H1 (cell line): ENCODE data around the gene CYB561A3. TPM values are rescaled to one million over a fixed set of nuclear protein-coding genes. Genes with fewer than 3 reads are reported as not detected.

ENCODE experiments used
- CTCF ChIA-PET: fragments of 300-600 bp; sonication (Branson Sonifier 250); formaldehyde crosslinking; loops from one replicate; lab custom pipeline; 2021; ENCODE audit not compliant: partially characterized antibody; lab: Charles Lee
- POLR2A ChIA-PET: fragments of 300-600 bp; sonication (Branson Sonifier 250); formaldehyde crosslinking; loops from one replicate; lab custom pipeline; 2021; ENCODE audit warnings: inconsistent platforms; ENCODE audit not compliant: partially characterized antibody; lab: Charles Lee
- DNase-seq, 2 experiments: peaks; one replicate each; pipeline versions ENCODE4 v3.0.0 to v3.0.0-alpha.2; 2010 to 2022; ENCODE audit warnings: low spot score in 2 of 2, low read depth in 1 of 2, mixed read lengths in 1 of 2
- FAIRE-seq: peaks from 2 replicates; lab custom pipeline; 2011; peaks lifted over from hg19 to GRCh38; lab: Jason Lieb, UNC
- H2AFZ ChIP-seq: 2 replicates; pipeline ENCODE4 v1.8.1; 2012; ENCODE audit warnings: low read length, inconsistent platforms
- H2AK5ac ChIP-seq: 2 replicates; pipeline ENCODE4 v1.6.1; 2013; ENCODE audit warnings: low read depth, low read length
- H2BK120ac ChIP-seq: replicated peaks from 2 replicates; pipeline ENCODE3; 2013; ENCODE audit warnings: low read depth, low read length, inconsistent platforms
- H2BK12ac ChIP-seq: 2 replicates; pipeline ENCODE4 v1.6.1; 2013; ENCODE audit warnings: low read depth, low read length
- H2BK15ac ChIP-seq: 2 replicates; pipeline ENCODE4 v1.6.1; 2013; ENCODE audit warnings: low read length
- H2BK20ac ChIP-seq: 2 replicates; pipeline ENCODE4 v1.6.1; 2013; ENCODE audit warnings: low read length
- H2BK5ac ChIP-seq: 2 replicates; pipeline ENCODE4 v1.6.1; 2013; ENCODE audit warnings: low read depth, low read length
- H3K14ac ChIP-seq: 2 replicates; pipeline ENCODE4 v1.6.1; 2013; ENCODE audit warnings: inconsistent platforms; ENCODE audit not compliant: insufficient read length
- H3K18ac ChIP-seq: 2 replicates; pipeline ENCODE4 v1.6.1; 2013; ENCODE audit warnings: low read length; ENCODE audit errors: extremely low read depth
- H3K23ac ChIP-seq: 2 replicates; pipeline ENCODE4 v1.6.1; 2013; ENCODE audit warnings: inconsistent platforms; ENCODE audit not compliant: insufficient read length
- H3K23me2 ChIP-seq: 2 replicates; pipeline ENCODE4 v1.6.1; 2013; ENCODE audit warnings: low read depth, low read length
- H3K27ac ChIP-seq: 2 replicates; pipeline ENCODE4 v1.6.1; 2011; ENCODE audit warnings: low read depth, low read length, inconsistent platforms
- H3K27me3 ChIP-seq, 4 experiments: replicated peaks in 1 of 4; 1 replicate in 1 of 4; 2 replicates in 3 of 4; pipeline versions ENCODE4 v1.6.1 to v1.8.1; 2011 to 2013; ENCODE audit warnings: low read length in 3 of 4, mild to moderate bottlenecking in 3 of 4, inconsistent platforms in 2 of 4, mixed read lengths in 2 of 4, moderate library complexity in 1 of 4; ENCODE audit not compliant: control insufficient read depth in 3 of 4, insufficient read depth in 3 of 4; ENCODE audit errors: extremely low read depth in 1 of 4
- H3K36me3 ChIP-seq, 4 experiments: 2 replicates each; pipeline versions ENCODE4 v1.6.1 to v1.8.1; 2011 to 2013; ENCODE audit warnings: mild to moderate bottlenecking in 4 of 4, low read length in 3 of 4, moderate library complexity in 2 of 4, control low read depth in 1 of 4, inconsistent platforms in 1 of 4; ENCODE audit not compliant: insufficient read depth in 4 of 4, control insufficient read depth in 2 of 4
- H3K4ac ChIP-seq: replicated peaks from 2 replicates; pipeline ENCODE3; 2013; ENCODE audit warnings: low read length, low read depth, mixed read lengths, inconsistent platforms; ENCODE audit not compliant: insufficient read length
- H3K4me1 ChIP-seq, 4 experiments: replicated peaks in 1 of 4; 1 replicate in 1 of 4; 2 replicates in 3 of 4; pipeline versions ENCODE4 v1.6.1 to v1.8.1; 2011 to 2013; ENCODE audit warnings: low read length in 3 of 4, inconsistent platforms in 2 of 4, mixed read lengths in 1 of 4; ENCODE audit not compliant: insufficient read depth in 4 of 4, control insufficient read depth in 3 of 4
- H3K4me2 ChIP-seq, 2 experiments: 2 replicates each; pipeline versions ENCODE4 v1.6.1 to v1.8.1; 2011 to 2013; ENCODE audit warnings: low read depth in 2 of 2, low read length in 2 of 2, control low read depth in 1 of 2, inconsistent platforms in 1 of 2, mild to moderate bottlenecking in 1 of 2; ENCODE audit not compliant: insufficient read depth in 1 of 2
- H3K4me3 ChIP-seq, 4 experiments: fragments of 200-600, 300-600 bp in 1 of 4; sonication (generic), shearing (Covaris generic), sonication (Bioruptor Twin) in 1 of 4; 2 replicates each; pipeline versions ENCODE4 v1.5.1 to v1.8.1; 2011 to 2016; ENCODE audit warnings: low read length in 4 of 4, low read depth in 3 of 4, control low read depth in 2 of 4, inconsistent platforms in 2 of 4, mild to moderate bottlenecking in 2 of 4, mixed read lengths in 1 of 4, moderate library complexity in 1 of 4; ENCODE audit not compliant: insufficient read depth in 2 of 4; ENCODE audit errors: extremely low read depth in 1 of 4
- H3K56ac ChIP-seq: replicated peaks from 2 replicates; pipeline ENCODE3; 2013; ENCODE audit warnings: low read depth, mild to moderate bottlenecking, mixed read lengths, low read length, inconsistent platforms; ENCODE audit not compliant: insufficient read length
- H3K79me1 ChIP-seq: 2 replicates; pipeline ENCODE4 v1.6.1; 2013; ENCODE audit warnings: low read depth, low read length, control low read depth
- H3K79me2 ChIP-seq, 2 experiments: 2 replicates each; pipeline versions ENCODE4 v1.6.1 to v1.8.1; 2012 to 2013; ENCODE audit warnings: low read length in 2 of 2, mild to moderate bottlenecking in 2 of 2, inconsistent platforms in 1 of 2; ENCODE audit not compliant: insufficient read depth in 2 of 2, control insufficient read depth in 1 of 2
- H3K9ac ChIP-seq, 4 experiments: replicated peaks in 1 of 4; 1 replicate in 1 of 4; 2 replicates in 3 of 4; pipeline versions ENCODE4 v1.6.1 to v1.8.1; 2011 to 2013; ENCODE audit warnings: low read depth in 3 of 4, low read length in 3 of 4, control low read depth in 2 of 4, mild to moderate bottlenecking in 2 of 4, moderate library complexity in 2 of 4, inconsistent platforms in 1 of 4; ENCODE audit errors: extremely low read depth in 1 of 4
- H3K9me3 ChIP-seq, 2 experiments: 2 replicates each; pipeline versions ENCODE4 v1.6.1 to v1.8.1; 2012 to 2013; ENCODE audit warnings: mild to moderate bottlenecking in 2 of 2, moderate library complexity in 2 of 2, control low read depth in 1 of 2, inconsistent platforms in 1 of 2, low read depth in 1 of 2, low read length in 1 of 2, mixed read lengths in 1 of 2; ENCODE audit not compliant: insufficient read depth in 2 of 2
- H4K20me1 ChIP-seq, 2 experiments: replicated peaks in 1 of 2; 2 replicates each; pipeline versions ENCODE3 to v1.8.1; 2011 to 2013; ENCODE audit warnings: inconsistent platforms in 2 of 2, low read length in 2 of 2, mild to moderate bottlenecking in 1 of 2; ENCODE audit not compliant: insufficient read depth in 2 of 2, control insufficient read depth in 1 of 2
- H4K5ac ChIP-seq: 2 replicates; pipeline ENCODE4 v1.6.1; 2013; ENCODE audit warnings: low read length, low read depth, mixed read lengths, inconsistent platforms; ENCODE audit not compliant: insufficient read length
- H4K8ac ChIP-seq: 2 replicates; pipeline ENCODE4 v1.8.0; 2013; ENCODE audit warnings: mild to moderate bottlenecking, moderate library complexity, low read length, inconsistent platforms; ENCODE audit not compliant: insufficient read depth; ENCODE audit errors: extremely low read depth
- H4K91ac ChIP-seq: replicated peaks from 2 replicates; pipeline ENCODE3; 2013; ENCODE audit warnings: low read length, mixed read lengths, inconsistent platforms; ENCODE audit not compliant: insufficient read length
- CBX8 ChIP-seq: fragments of 300-800, 300-1000 bp; sonication (generic); IDR thresholded peaks from 2 replicates; pipeline ENCODE4 v1.7.1; 2016; ENCODE audit warnings: low read depth, low read length, borderline replicate concordance
- GTF2F1 ChIP-seq: IDR thresholded peaks from 2 replicates; pipeline ENCODE4 v1.6.1; 2012; ENCODE audit warnings: low read depth, low read length, improper control_type of control experiment, borderline replicate concordance
- HDAC6 ChIP-seq: IDR thresholded peaks from one replicate; pipeline ENCODE4 v1.7.1; 2012; ENCODE audit warnings: low read depth, mild to moderate bottlenecking, inconsistent platforms, low read length, moderate library complexity
- MAFK ChIP-seq: IDR thresholded peaks from 2 replicates; pipeline ENCODE4 v1.6.1; 2012; ENCODE audit warnings: low read depth, mild to moderate bottlenecking, improper control_type of control experiment, low read length
- POLR2AphosphoS5 ChIP-seq: IDR thresholded peaks from 2 replicates; pipeline ENCODE4 v1.6.1; 2011; ENCODE audit warnings: low read depth, low read length
- SIX5 ChIP-seq: IDR thresholded peaks from 2 replicates; pipeline ENCODE4 v1.6.1; 2011; ENCODE audit warnings: mild to moderate bottlenecking, low read depth, low read length
- TCF12 ChIP-seq: IDR thresholded peaks from 2 replicates; pipeline ENCODE4 v1.6.1; 2011; ENCODE audit warnings: low read depth, mild to moderate bottlenecking, low read length
- YY1 ChIP-seq: IDR thresholded peaks from 2 replicates; pipeline ENCODE4 v1.6.1; 2011; ENCODE audit warnings: low read depth, mild to moderate bottlenecking, low read length
- WGBS, 2 experiments: shearing (Covaris generic) in 1 of 2; methylation state at CpG; one replicate each; pipeline versions ENCODE4 v1.1.6 to v1.1.7; 2013 to 2015; ENCODE audit warnings: low lambda C conversion rate in 2 of 2, mixed read lengths in 2 of 2, inconsistent platforms in 1 of 2, low coverage in 1 of 2, missing lambda C conversion rate in 1 of 2; ENCODE audit not compliant: insufficient replicate concordance in 2 of 2, insufficient coverage in 1 of 2, insufficient read length in 1 of 2; ENCODE audit errors: extremely low coverage in 1 of 2, missing lambda C conversion rate in 1 of 2; 5-methylcytosine and 5-hydroxymethylcytosine counted together
- polyA plus RNA-seq, 7 experiments: library from polyadenylated mRNA; depleted of rRNA in 3 of 7; stranded (reverse) in 5 of 7; unstranded in 2 of 7; fragments of >200 nt in 5 of 7; fragments of 200-250 nt in 2 of 7; gene quantifications; 1 replicate in 5 of 7; 2 replicates in 1 of 7; 4 replicates in 1 of 7; pipeline versions ENCODE4 v1.2.1 to v1.2.3, GENCODE V29; 2011 to 2013; ENCODE audit warnings: missing spikeins in 2 of 7, mixed read lengths in 2 of 7
- total RNA-seq: library from RNA; stranded (reverse); fragmentation: NEBNext Ultra II Directional; extraction: Animal tissue kit (Norgen Biotek cat#: 25700); gene quantifications from 2 replicates; pipeline ENCODE4 v1.2.1, GENCODE V29; 2021
- TF ChIP-seq, protein P1 (sequence below): IDR thresholded peaks from 2 replicates; pipeline ENCODE4 v1.6.1; 2011; ENCODE audit warnings: low read length, improper control_type of control experiment

Gene CYB561A3
- total and polyA plus RNA-seq, 2 of the 8 experiments (the other 6 are each of a cell fraction or from before 2014, with no cell fraction given): 29.6 to 41.2 TPM

GRCh38 chr11:61406067-61406466 is 44.4 kb upstream of the CYB561A3 start:
- H3K79me1 ChIP-seq: no peaks in the 10 kb centered on the region; the same call in 1 of the 2 replicates
- H3K79me2 ChIP-seq: no peaks in the 10 kb centered on the region
- no peaks in the 10 kb centered on the region for H3K23me2 ChIP-seq
- no peak for TF ChIP-seq POLR2AphosphoS5
- no peak for TF ChIP-seq YY1
- TF ChIP-seq TCF12: no peak
- no peak for TF ChIP-seq HDAC6
- TF ChIP-seq SIX5: no peak
- no peak for TF ChIP-seq MAFK
- no peak for TF ChIP-seq CBX8
- TF ChIP-seq GTF2F1: no peak
- TF ChIP-seq, protein P1, sequence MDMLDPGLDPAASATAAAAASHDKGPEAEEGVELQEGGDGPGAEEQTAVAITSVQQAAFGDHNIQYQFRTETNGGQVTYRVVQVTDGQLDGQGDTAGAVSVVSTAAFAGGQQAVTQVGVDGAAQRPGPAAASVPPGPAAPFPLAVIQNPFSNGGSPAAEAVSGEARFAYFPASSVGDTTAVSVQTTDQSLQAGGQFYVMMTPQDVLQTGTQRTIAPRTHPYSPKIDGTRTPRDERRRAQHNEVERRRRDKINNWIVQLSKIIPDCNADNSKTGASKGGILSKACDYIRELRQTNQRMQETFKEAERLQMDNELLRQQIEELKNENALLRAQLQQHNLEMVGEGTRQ: no peak
- H3K18ac ChIP-seq: no peak overlapping the region
- H3K4me3 ChIP-seq: no peak overlapping the region
- no peaks in the 10 kb centered on the region for H3K27me3 ChIP-seq
- H2BK15ac ChIP-seq: no peak overlapping the region
- no peak overlapping the region for H2BK20ac ChIP-seq
- no peak overlapping the region for H2AFZ ChIP-seq
- no peaks in the 10 kb centered on the region for H3K4me1 ChIP-seq
- H2AK5ac ChIP-seq: no peak overlapping the region
- H3K9me3 ChIP-seq: no peaks in the 10 kb centered on the region
- no peak overlapping the region for H4K8ac ChIP-seq
- H3K56ac ChIP-seq: no peak overlapping the region
- H2BK12ac ChIP-seq: no peak overlapping the region
- H4K20me1 ChIP-seq: peaks cover 0 to 8% of the 10 kb centered on the region in 2 experiments
- H3K27ac ChIP-seq: no peak overlapping the region
- H2BK120ac ChIP-seq: no peak overlapping the region
- DNase-seq: no peak
- H3K14ac ChIP-seq: no peak overlapping the region
- no peak overlapping the region for H4K5ac ChIP-seq
- H3K36me3 ChIP-seq: peaks cover 42 to 77% (median 69%) of the 10 kb centered on the region in 4 experiments
- no peak overlapping the region for H3K4ac ChIP-seq
- H3K23ac ChIP-seq: no peak overlapping the region
- ChIA-PET POLR2A (interaction anchor here (1.7 to 3.6 kb wide), 2 partner anchors 12 to 13 kb away, joined by 5 to 11 read pairs; partner anchors contain the start of gene TMEM216), CTCF (no interaction called here)
- no peak for FAIRE-seq
- H3K9ac ChIP-seq: no peak overlapping the region
- no peak overlapping the region for H2BK5ac ChIP-seq
- H4K91ac ChIP-seq: no peak overlapping the region
- H3K4me2 ChIP-seq: no peak overlapping the region
- 97% methylated on average over 2 of the region's 2 CpGs; no CpG with 5 or more reads in 1 of the 2 experiments for WGBS, 2 experiments
